HepG2 (cell line): ENCODE results near the gene PPM1H. TPM values are rescaled to one million over a fixed set of nuclear protein-coding genes. Genes with fewer than 3 reads are reported as not detected.

Source experiments
- AHDC1 ChIP-seq: sonication (generic); formaldehyde crosslinking; IDR thresholded peaks from 2 replicates; pipeline ENCODE4 v1.5.1; 2020; ENCODE audit warnings: mild to moderate bottlenecking, missing genetic modification reagents, borderline replicate concordance
- ATF2 ChIP-seq: sonication (generic); formaldehyde crosslinking; IDR thresholded peaks from 2 replicates; pipeline ENCODE4 v1.4.0; 2020; ENCODE audit warnings: missing genetic modification reagents
- FOXM1 ChIP-seq: sonication (generic); formaldehyde crosslinking; IDR thresholded peaks from 2 replicates; pipeline ENCODE4 v1.5.0; 2020; ENCODE audit warnings: missing genetic modification reagents
- GABPA ChIP-seq, 2 experiments: IDR thresholded peaks; 2 replicates each; pipeline ENCODE4 v1.6.1; 2011 to 2016; ENCODE audit warnings: low read depth in 2 of 2, low read length in 1 of 2, missing biosample characterization in 1 of 2, missing genetic modification characterization in 1 of 2
- GTF2F1 ChIP-seq: fragments of 150-350 bp; IDR thresholded peaks from 2 replicates; pipeline ENCODE4 v1.6.1; 2014; ENCODE audit warnings: low read length
- KDM1A ChIP-seq: IDR thresholded peaks from 2 replicates; pipeline ENCODE4 v1.6.1; 2016; ENCODE audit warnings: missing compliant biosample characterization
- MEF2D ChIP-seq: sonication (generic); formaldehyde crosslinking; IDR thresholded peaks from 2 replicates; pipeline ENCODE4 v1.5.1; 2020; ENCODE audit warnings: mild to moderate bottlenecking, missing genetic modification reagents
- MIER2 ChIP-seq: IDR thresholded peaks from 2 replicates; pipeline ENCODE4 v1.6.1; 2016; ENCODE audit warnings: missing biosample characterization, missing genetic modification reagents
- STAT5B ChIP-seq: sonication (generic); formaldehyde crosslinking; IDR thresholded peaks from 2 replicates; pipeline ENCODE4 v1.4.0; 2020; ENCODE audit warnings: missing genetic modification reagents
- YEATS4 ChIP-seq: sonication (generic); formaldehyde crosslinking; IDR thresholded peaks from 2 replicates; pipeline ENCODE4 v1.4.0; 2020; ENCODE audit warnings: missing genetic modification reagents, borderline replicate concordance
- ZBTB2 ChIP-seq: sonication (generic); formaldehyde crosslinking; IDR thresholded peaks from 2 replicates; pipeline ENCODE4 v1.8.0; 2022; ENCODE audit warnings: low read depth, missing genetic modification reagents
- ZBTB7A ChIP-seq: sonication (generic); formaldehyde crosslinking; IDR thresholded peaks from 2 replicates; pipeline ENCODE4 v1.8.0; 2022; ENCODE audit warnings: mild to moderate bottlenecking, missing genetic modification reagents
- ZC3H4 ChIP-seq: sonication (generic); formaldehyde crosslinking; IDR thresholded peaks from 2 replicates; pipeline ENCODE4 v1.4.0; 2020; ENCODE audit warnings: missing genetic modification reagents, borderline replicate concordance
- ZFP90 ChIP-seq: sonication (generic); formaldehyde crosslinking; IDR thresholded peaks from 2 replicates; pipeline ENCODE4 v1.8.0; 2022; ENCODE audit warnings: missing genetic modification reagents, mild to moderate bottlenecking, inconsistent platforms, borderline replicate concordance
- ZNF282 ChIP-seq: fragments of 450-650 bp; IDR thresholded peaks from 2 replicates; pipeline ENCODE4 v1.6.1; 2018; ENCODE audit not compliant: partially characterized antibody
- ZNF431 ChIP-seq: sonication (generic); formaldehyde crosslinking; IDR thresholded peaks from 2 replicates; pipeline ENCODE4 v1.9.0; 2022; ENCODE audit warnings: missing genetic modification reagents, low read depth, mild to moderate bottlenecking, borderline replicate concordance
- ZNF605 ChIP-seq: sonication (generic); formaldehyde crosslinking; IDR thresholded peaks from 2 replicates; pipeline ENCODE4 v1.8.0; 2022; ENCODE audit warnings: mild to moderate bottlenecking, missing genetic modification reagents
- polyA plus RNA-seq, 8 experiments: library from polyadenylated mRNA; depleted of rRNA in 3 of 8; stranded (reverse) in 7 of 8; unstranded in 1 of 8; fragments of >200 nt; fragmentation: Illumina TruSeq in 4 of 8; extraction: Trizol in 4 of 8; gene quantifications; 2 replicates each; pipeline versions ENCODE4 v1.2.1 to v1.2.3, GENCODE V29; 2011 to 2016; ENCODE audit warnings: low read depth in 4 of 8, missing spikeins in 1 of 8, mixed read lengths in 1 of 8; ENCODE audit not compliant: insufficient read depth in 1 of 8
- total RNA-seq, 5 experiments: library from RNA; depleted of rRNA; stranded (reverse); fragments of >200 nt; fragmentation: Illumina TruSeq; extraction: Trizol; gene quantifications; 2 replicates each; pipeline ENCODE4 v1.2.3, GENCODE V29; 2016; ENCODE audit warnings: low read depth in 1 of 5
- TF ChIP-seq, protein P1 (sequence below): sonication (generic); formaldehyde crosslinking; IDR thresholded peaks from 2 replicates; pipeline ENCODE4 v1.5.1; 2020; ENCODE audit warnings: missing genetic modification reagents, mild to moderate bottlenecking, borderline replicate concordance

Gene PPM1H
- total and polyA plus RNA-seq, 2 of the 13 experiments (the other 11 are each of a cell fraction or from before 2014, with no cell fraction given): 29.1 to 38.1 TPM

GRCh38 chr12:62934799-62935674 lies at the start of gene PPM1H (continued):
- TF ChIP-seq ATF2 (CRISPR knock-in tag) (peak; percentile 72; the same call in 1 of the 2 replicates), YEATS4 (peak; percentile 62; the same call in 1 of the 2 replicates), GABPA (IDR thresholded peaks at IDR 0.05; ENCODE audit: low read depth, low read length) (no peak), GABPA (CRISPR knock-in tag; IDR thresholded peaks at IDR 0.05; ENCODE audit: low read depth) (no peak), AHDC1 (peak; percentile 64; the same call in 1 of the 2 replicates), GTF2F1 (no peak), ZBTB7A (CRISPR knock-in tag) (peak; percentile 80; the same call in 1 of the 2 replicates), ZNF282 (no peak), KDM1A (peak; percentile 82), ZNF431 (peak; percentile 75; the same call in 1 of the 2 replicates), ZBTB2 (CRISPR knock-in tag) (peak; percentile 97), ZNF605 (no peak), MEF2D (CRISPR knock-in tag) (peak; percentile 67; the same call in 1 of the 2 replicates), FOXM1 (CRISPR knock-in tag) (no peak), MIER2 (CRISPR knock-in tag) (peak; percentile 68; the same call in 1 of the 2 replicates), ZC3H4 (CRISPR knock-in tag) (no peak), ZFP90 (CRISPR knock-in tag) (no peak), STAT5B (CRISPR knock-in tag) (no peak)
- TF ChIP-seq, protein P1, sequence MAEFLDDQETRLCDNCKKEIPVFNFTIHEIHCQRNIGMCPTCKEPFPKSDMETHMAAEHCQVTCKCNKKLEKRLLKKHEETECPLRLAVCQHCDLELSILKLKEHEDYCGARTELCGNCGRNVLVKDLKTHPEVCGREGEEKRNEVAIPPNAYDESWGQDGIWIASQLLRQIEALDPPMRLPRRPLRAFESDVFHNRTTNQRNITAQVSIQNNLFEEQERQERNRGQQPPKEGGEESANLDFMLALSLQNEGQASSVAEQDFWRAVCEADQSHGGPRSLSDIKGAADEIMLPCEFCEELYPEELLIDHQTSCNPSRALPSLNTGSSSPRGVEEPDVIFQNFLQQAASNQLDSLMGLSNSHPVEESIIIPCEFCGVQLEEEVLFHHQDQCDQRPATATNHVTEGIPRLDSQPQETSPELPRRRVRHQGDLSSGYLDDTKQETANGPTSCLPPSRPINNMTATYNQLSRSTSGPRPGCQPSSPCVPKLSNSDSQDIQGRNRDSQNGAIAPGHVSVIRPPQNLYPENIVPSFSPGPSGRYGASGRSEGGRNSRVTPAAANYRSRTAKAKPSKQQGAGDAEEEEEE (CRISPR knock-in tag): no peak
